DMS 273 treated with DMSO at 0.1 percent for 48 hours (cell line): ENCODE measurements around the gene CLDN3.
"Not testable (repeated sequence)": the region's sequence is repeated elsewhere in the genome, so short reads cannot be mapped to it uniquely, and the experiment has no call there.

Experiments
- DNase-seq: peaks from one replicate; lab custom pipeline; 2025; lab: John Stamatoyannopoulos, UW

The CLDN3 gene

DNA sequence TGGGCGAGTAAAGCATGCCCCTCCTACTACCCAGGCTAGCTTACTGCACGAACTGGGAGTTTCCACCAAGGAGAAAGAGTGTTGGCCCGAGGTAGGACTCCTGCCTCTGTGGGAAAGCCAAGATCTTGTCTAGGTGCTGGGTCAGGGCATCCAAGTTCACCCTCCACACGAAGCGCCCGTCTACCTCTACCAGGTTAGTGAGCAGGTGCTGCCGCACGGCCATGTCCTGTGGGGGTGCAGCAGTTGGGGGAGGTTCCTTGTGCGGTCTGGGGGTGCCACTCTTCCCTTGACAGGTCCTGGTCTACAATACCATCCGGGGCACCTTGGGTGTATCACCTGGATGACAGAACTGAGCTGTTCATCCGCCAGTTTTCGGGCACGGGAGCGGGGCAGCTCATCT, 33.2 kb downstream of the CLDN3 start:
- no peak for DNase-seq

DNA sequence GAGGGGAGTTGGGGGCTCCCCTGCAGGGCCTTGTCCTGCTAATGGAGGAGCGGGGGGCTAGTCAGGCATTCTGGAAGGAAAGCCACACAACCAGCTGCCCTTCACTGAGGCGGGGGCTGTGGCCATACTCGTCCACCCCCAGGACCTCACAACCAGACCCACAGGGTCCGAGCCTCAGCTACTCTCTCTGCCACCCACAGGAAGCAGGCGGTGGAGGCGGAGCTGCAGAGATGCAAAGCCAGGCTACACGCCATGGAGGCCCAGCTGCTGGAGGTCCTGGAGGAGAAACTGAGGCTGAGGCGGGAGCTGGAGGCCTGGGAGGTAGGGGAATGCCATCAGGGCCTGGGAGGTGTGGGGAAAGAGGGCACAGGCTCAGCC, 34.6 kb downstream of the CLDN3 start:
- no peak for DNase-seq

DNA sequence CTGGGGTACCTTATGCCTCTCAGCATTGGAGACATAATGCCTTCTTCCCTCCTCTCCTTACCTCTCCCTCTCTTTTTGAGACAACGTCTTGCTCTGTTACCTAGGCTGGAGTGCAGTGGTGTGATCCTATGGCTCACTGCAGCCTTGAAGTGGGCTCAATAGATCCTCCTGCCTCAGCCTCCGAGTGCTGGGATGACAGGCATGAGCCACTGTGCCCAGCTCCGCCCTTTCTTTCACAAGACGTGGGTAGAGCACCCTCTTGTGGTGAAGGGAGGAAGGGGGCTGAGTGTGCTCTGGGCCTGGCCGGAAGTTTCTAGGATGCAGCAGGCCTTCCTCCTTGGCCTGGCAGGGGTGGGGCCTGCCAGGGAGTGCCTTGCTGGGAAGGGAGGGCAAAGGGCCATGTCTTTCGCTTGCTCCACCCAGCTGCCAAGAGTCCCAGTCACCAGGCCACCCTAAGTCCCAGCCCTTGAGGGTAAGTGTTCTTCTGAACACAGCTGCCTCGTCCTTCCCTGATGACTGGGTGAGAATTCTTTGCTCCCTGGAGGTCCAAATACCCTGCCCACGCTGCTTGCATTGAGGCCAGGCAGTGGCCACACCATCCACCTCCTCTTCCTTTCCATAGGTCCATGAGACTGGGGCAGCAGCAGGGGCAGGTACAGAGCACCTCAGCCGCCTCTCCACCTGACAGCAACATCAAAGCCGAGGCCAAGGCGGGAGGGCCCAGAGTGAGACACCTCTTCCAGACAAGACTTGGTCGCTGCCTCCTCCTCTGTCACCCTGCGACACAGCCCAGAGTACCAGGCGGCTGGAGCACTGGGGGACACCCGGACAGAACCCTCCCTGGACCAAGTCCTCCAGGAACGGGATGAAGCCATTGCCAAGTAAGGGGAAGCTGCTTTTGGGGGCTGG, 35.2 kb downstream of the CLDN3 start:
- DNase-seq: peak; percentile 80

DNA sequence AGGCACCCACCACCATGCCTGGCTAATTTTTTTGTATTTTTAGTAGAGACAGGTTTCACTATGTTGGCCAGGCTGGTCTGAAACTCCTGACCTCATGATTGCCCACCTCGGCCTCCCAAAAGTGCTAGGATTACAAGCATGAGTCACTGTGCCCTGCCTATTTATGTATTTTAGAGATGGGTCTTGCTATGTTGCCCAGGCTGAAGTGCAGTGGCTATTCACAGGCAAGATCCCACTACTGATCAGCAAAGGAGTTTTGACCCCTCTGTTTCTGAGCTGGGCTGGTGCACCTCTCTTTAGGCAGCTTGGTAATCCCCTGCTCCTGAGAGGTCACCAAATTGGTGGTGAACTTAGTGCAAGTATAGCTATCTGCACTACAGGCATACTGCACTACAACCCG, 37.7 kb downstream of the CLDN3 start:
- no peak for DNase-seq

DNA sequence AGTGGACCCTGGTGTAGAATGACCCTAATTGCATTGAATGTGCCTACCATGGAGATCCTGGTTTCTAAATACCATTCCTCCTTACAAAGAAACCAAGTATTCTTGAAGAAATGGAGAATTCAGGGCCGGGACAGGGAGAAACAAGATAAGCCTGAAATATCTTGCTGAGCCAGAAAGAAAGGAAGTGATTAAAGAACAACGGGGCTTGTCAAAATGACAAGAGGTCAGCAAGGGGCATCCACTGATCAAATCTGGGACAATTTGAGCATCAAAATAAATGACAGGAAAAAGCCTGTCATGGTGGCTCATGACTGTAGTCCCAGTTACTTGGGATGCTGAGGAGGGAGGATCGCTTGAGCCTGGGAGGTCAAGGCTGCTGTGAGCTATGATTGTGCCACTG, 39.6 kb downstream of the CLDN3 start:
- DNase-seq: no peak

DNA sequence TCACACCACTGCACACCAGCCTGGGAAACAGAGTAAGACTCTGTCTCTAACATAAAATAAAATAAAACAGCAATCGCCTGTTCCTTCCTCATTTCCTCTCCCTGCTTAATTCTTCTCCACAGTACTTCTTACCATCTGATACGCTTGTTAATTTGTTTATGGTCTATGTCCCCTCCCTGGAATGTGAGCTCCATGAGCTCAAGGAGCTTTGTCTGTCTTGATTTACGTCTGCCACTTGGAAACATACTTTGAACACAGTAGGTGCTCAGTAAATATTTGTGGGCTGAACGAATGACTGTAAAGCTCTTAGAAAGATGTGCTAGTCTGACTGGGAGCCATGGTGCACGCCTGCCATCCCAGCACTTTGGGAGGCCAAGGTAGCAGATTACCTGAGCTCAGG, 41.5 kb downstream of the CLDN3 start:
- DNase-seq: no peak

DNA sequence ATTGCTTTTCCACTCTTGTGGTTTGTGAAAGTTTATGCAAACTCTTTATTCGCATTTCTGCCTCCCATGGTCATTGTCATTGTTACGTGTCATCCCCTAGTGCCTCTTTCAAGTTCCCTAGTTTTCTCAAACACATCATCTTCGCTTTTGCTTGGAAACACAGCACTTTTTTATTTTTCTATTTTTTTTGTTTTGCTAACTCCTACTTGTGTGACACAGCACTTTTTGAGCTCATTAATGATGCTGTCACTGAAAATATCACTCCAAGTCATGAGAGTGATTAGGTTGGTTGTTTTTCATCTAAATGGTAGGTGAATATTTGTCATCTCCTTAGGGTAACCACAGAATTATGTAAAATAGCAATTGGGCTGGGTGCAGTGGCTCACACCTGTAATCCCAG, 42.1 kb downstream of the CLDN3 start:
- DNase-seq: no peak

DNA sequence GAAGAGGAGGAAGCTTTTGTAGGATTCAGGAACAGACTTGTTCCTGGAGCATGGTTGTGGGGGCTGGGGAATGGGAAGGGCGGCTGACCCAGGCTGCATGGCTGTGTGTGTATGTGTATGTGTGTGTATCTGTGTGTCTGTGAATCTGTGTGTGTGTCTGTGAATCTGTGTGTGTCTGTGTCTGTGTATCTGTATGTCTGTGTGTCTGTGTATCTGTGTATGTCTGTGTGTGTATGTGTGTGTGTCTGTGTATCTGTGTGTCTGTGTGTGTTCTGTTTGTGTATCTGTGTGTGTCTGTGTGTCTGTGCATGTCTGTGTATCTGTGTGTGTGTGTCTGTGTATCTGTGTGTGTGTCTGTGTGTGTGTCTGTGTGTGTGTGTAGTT, 44.0 kb downstream of the CLDN3 start:
- DNase-seq: no peak

DNA sequence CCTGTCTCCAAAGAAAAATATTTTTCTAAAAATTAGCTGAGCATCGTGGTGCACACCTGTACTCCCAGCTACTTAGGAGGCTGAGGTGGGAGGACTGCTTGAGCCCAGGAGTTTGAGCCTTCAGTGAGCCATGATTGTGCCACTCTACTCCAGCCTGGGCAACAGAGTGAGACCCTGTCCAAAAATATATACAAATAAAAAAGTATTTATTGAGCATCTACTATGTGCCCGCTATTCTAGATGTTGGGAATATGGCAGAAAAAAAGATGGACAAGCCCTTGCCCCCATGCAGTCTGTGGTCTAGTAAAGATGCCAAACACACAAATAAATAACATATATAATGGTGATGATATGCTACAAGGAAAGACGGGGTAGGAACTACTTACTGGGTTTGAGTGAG, 46.3 kb downstream of the CLDN3 start:
- DNase-seq: no peak

DNA sequence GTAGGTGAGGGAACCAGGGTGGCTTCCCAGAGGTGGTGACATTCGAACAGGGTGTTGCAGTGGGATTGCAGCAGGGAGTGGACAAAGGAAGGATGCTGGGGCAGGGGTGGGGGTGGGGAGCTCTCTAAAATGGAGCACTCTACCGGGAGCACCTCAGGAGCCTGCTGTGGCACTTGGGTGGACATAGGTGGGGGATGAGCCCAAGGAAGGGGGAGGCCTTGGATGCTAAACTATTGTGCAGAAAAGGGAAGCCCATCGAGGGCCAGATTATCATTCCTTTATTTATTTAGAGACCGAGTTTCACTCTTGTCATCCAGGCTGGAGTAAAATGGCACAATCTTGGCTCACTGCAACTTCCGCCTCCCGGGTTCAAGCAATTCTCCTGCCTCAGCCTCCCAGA, 47.3 kb downstream of the CLDN3 start:
- no peak for DNase-seq

DNA sequence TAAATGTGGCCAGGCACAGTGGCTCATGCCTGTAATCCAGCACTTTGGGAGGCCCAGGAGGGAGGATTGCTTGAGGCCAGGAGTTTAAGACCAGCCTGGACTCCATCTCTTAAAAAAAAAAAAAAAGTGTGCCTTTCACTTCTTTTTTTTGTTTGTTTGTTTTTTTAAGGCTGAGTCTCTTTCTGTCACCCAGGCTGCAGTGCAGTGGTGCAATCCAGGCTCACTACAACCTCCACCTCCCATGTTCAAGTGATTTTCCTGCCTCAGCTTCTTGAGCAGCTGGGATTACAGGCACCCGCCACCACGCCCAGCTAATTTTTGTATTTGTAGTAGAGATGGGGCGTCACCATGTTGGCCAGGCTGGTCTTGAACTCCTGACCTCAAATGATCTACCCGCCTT, 47.9 kb downstream of the CLDN3 start:
- DNase-seq: not testable (repeated sequence)

DNA sequence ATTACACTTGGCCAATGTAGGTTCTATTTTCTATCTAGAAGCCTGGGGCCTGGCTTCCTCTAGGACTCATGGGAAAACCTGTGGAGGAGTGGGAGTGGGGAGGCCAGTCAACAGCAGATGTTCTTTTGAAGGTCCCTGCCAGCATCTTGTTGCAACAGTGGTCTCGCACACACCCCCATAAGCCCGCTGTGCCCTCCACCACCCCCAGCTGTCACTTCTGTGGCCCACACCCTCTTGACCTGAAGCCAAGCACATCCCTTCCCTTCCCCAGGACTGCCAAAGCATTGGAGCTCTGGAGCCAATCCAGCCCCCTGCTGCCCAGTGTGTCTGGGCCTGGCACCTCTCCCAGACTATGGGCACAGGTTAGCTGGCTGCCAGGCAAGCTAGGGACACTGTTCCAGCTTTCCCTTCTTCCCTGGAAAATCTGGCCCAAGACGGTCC, 48.7 kb downstream of the CLDN3 start:
- DNase-seq: peak; percentile 100

DNA sequence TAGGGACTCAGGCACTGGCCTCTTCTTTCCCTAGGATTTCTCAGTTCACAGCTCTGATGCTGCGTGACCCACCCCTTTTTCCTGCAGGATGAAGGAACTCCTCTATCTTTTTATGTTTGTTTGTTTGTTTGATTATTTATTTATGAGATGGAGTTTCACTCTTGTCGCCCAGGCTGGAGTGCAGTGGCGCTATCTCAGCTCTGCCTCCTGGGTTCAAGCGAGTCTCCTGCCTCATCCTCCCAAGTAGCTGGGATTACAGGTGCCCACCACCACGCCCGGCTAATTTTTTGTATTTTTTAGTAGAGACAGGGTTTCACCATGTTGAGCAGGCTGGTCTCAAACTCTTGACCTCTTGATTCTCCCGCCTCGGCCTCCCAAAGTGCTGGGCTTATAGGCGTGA, 49.6 kb downstream of the CLDN3 start:
- DNase-seq: not testable (repeated sequence)

DNA sequence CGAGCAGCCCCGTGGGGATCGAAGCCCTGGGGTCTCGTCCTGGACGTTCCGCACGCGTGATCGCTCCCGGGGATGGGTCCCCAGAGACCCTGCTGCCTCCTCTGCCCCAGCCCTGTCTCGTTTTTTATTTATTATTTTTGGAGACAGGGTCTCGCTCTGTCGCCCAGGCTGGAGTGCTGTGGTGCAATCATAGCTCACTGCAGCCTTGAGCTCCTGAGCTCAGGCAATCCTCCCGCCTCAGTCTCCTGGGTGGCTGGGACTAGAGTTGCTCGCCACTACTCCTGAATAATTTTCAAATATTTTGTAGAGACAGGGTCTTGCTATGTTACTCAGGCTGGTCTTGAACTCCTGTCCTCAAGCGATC, 50.3 kb downstream of the CLDN3 start:
- DNase-seq: no peak
